Right lobe of liver (tissue), 6 donors: ENCODE results near the gene CCDC185. TPM values are rescaled to one million over a fixed set of nuclear protein-coding genes. Genes with fewer than 3 reads are reported as not detected.

Experiments
- ATAC-seq, 4 donors: fragments of 200-7000 bp; cut with Tn5 transposase; one replicate each; pipeline ENCODE4 v1.9.1; 2020; ENCODE audit warnings: mild to moderate bottlenecking in 4 of 4, moderate library complexity in 4 of 4
- DNase-seq, 3 donors: peaks; one replicate each; pipeline ENCODE4 v3.0.0-alpha.2; 2020
- H3K27ac ChIP-seq, 3 donors: fragments of 200-600 bp; one replicate each; pipeline ENCODE4 v1.8.0; 2022
- H3K27me3 ChIP-seq, 2 donors: fragments of 200-600 bp; one replicate each; pipeline ENCODE4 v1.8.0; 2022
- H3K36me3 ChIP-seq, 4 donors: fragments of 200-600 bp; sonication (generic) in 1 of 4; one replicate each; pipeline versions ENCODE4 v1.5.1 to v1.8.0; 2017 to 2022; ENCODE audit warnings: control low read depth in 1 of 4
- H3K4me1 ChIP-seq, 4 donors: fragments of 200-600 bp; sonication (generic) in 1 of 4; one replicate each; pipeline versions ENCODE4 v1.5.1 to v1.8.0; 2017 to 2022; ENCODE audit warnings: control low read depth in 1 of 4
- H3K4me3 ChIP-seq, 3 donors: fragments of 200-600 bp; one replicate each; pipeline ENCODE4 v1.8.0; 2022
- H3K9me3 ChIP-seq, 4 donors: fragments of 200-600 bp; sonication (generic) in 1 of 4; one replicate each; pipeline versions ENCODE4 v1.5.1 to v1.8.0; 2017 to 2022; ENCODE audit warnings: control low read depth in 1 of 4
- POLR2A ChIP-seq: fragments of 450-650 bp; IDR thresholded peaks from one replicate; pipeline ENCODE4 v1.6.1; 2017; ENCODE audit warnings: antibody characterized with exemption, mild to moderate bottlenecking
- WGBS: methylation state at CpG from one replicate; pipeline ENCODE4 v1.1.6; 2018; ENCODE audit warnings: low coverage, low lambda C conversion rate; ENCODE audit not compliant: insufficient coverage; ENCODE audit errors: missing lambda C conversion rate; 5-methylcytosine and 5-hydroxymethylcytosine counted together
- intact Hi-C, 2 donors: fragments of 100-400 bp; cut with DNase I; formaldehyde crosslinking; loops; one replicate each; pipeline versions ENCODE4 v1.11.2 to v1.14.1; 2022
- small RNA-seq, 2 experiments: library from RNA; depleted of rRNA; stranded (forward); fragments of <200 nt; gene quantifications; one replicate each; pipeline ENCODE3, GENCODE V24; 2016
- total RNA-seq, 6 experiments: library from RNA; depleted of rRNA in 2 of 6; stranded (reverse); fragments of >200 nt in 2 of 6; fragmentation: NEBNext Ultra II Directional in 3 of 6; extraction: Animal tissue kit (Norgen Biotek cat#: 25700) in 3 of 6; gene quantifications; one replicate each; pipeline versions ENCODE4 v1.1.0 to v1.2.4, GENCODE V29; 2016 to 2023
- TF ChIP-seq, protein P1 (sequence below), 4 donors: fragments of 200-600 bp in 3 of 4; fragments of 450-650 bp in 1 of 4; IDR thresholded peaks; one replicate each; pipeline versions ENCODE4 v1.5.1 to v1.8.0; 2016 to 2022; ENCODE audit warnings: antibody characterized with exemption in 4 of 4, mild to moderate bottlenecking in 2 of 4
- donor health status: DM: no; HTN: yes; CAD: no.
- donor health status: DM: no; HTN: no; CAD: no.
- donor health status: DM: no; HTN: no; CAD: no.
- donor health status: DM: no; HTN: yes; CAD: no.
- donor health status: DM: no; HTN: yes; CAD: no.

CCDC185 gene
- total RNA-seq, 6 experiments from 2014 or later = not detected

- TF ChIP-seq, protein P1, sequence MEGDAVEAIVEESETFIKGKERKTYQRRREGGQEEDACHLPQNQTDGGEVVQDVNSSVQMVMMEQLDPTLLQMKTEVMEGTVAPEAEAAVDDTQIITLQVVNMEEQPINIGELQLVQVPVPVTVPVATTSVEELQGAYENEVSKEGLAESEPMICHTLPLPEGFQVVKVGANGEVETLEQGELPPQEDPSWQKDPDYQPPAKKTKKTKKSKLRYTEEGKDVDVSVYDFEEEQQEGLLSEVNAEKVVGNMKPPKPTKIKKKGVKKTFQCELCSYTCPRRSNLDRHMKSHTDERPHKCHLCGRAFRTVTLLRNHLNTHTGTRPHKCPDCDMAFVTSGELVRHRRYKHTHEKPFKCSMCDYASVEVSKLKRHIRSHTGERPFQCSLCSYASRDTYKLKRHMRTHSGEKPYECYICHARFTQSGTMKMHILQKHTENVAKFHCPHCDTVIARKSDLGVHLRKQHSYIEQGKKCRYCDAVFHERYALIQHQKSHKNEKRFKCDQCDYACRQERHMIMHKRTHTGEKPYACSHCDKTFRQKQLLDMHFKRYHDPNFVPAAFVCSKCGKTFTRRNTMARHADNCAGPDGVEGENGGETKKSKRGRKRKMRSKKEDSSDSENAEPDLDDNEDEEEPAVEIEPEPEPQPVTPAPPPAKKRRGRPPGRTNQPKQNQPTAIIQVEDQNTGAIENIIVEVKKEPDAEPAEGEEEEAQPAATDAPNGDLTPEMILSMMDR (IDR thresholded peaks at IDR 0.05) = no peak
- TF ChIP-seq POLR2A = no peak
- H3K4me1 ChIP-seq = no peaks in the 10 kb centered on the region
- intact Hi-C loops = no loop called here
These were observed 43.9 kb downstream of the CCDC185 start for GRCh38 chr1:223437151-223437550.

GRCh38 chr1:223443397-223443796 lies 50.2 kb downstream of the CCDC185 start:
- 100% methylated on average over 1 of the region's 1 CpG for WGBS
- no peak overlapping the region for H3K4me3 ChIP-seq
- H3K9me3 ChIP-seq = no peaks in the 10 kb centered on the region
- intact Hi-C loops = no loop called here
- H3K36me3 ChIP-seq = no peaks in the 10 kb centered on the region
- no peaks in the 10 kb centered on the region for H3K27me3 ChIP-seq
- DNase-seq (no peak), ATAC-seq (no peak)
- no peak overlapping the region for H3K27ac ChIP-seq
- TF ChIP-seq, protein P1 (IDR thresholded peaks at IDR 0.05) = no peak
- no peak for TF ChIP-seq POLR2A
- no peaks in the 10 kb centered on the region for H3K4me1 ChIP-seq

More at GRCh38 chr1:223437151-223437550, 43.9 kb downstream of the CCDC185 start:
- H3K9me3 ChIP-seq = no peaks in the 10 kb centered on the region
- WGBS = 48% methylated on average over 3 of the region's 3 CpGs
- DNase-seq (no peak), ATAC-seq (no peak)
- no peak overlapping the region for H3K4me3 ChIP-seq
- no peaks in the 10 kb centered on the region for H3K27me3 ChIP-seq
- no peak overlapping the region for H3K27ac ChIP-seq
- H3K36me3 ChIP-seq = no peaks in the 10 kb centered on the region

- 83% methylated on average over 6 of the region's 7 CpGs for WGBS
These were observed 51.2 kb downstream of the CCDC185 start for GRCh38 chr1:223444411-223444810.

More at GRCh38 chr1:223444411-223444810, 51.2 kb downstream of the CCDC185 start:
- ATAC-seq (peak in 1 of 4 donors; percentile 37), DNase-seq (no peak)
- Histone ChIP-seq H3K27me3 (no peaks in the 10 kb centered on the region), H3K4me1 (no peaks in the 10 kb centered on the region), H3K27ac (no peak overlapping the region), H3K36me3 (no peaks in the 10 kb centered on the region), H3K9me3 (no peaks in the 10 kb centered on the region), H3K4me3 (no peak overlapping the region)
- intact Hi-C loops = no loop called here
- no peak for TF ChIP-seq POLR2A
- TF ChIP-seq, protein P1 (IDR thresholded peaks at IDR 0.05) = no peak

Small RNAs within 50 kb of the gene (small RNA-seq; reads per million reads assigned to genes)
- 0 reads per million in 2 experiments for gene RNU4-57P

Other genes starting within 250 kb of the CCDC185 start
- gene SUSD4, start 29.2 kb upstream of the CCDC185 start, total RNA-seq = 1 to 10 TPM; 1.3 to 5.9 (median 2.8) TPM